ENCODE results near the gene CCR4. TPM values are rescaled to one million over a fixed set of nuclear protein-coding genes. Genes with fewer than 3 reads are reported as not detected.

Gene CCR4
- total and polyA plus RNA-seq, 7 donors: 0.03 to 0.10 TPM; not detected in 5

Other genes with a start within 250 kb of the CCR4 start
- not detected for gene TRIM71, start 133.6 kb upstream of the CCR4 start, total RNA-seq
- gene TRIM71, start 133.6 kb upstream of the CCR4 start, polyA plus RNA-seq: under 1 TPM in 1 of 3 donors, not detected in 2; 0.01 TPM
- gene GLB1, start 145.5 kb downstream of the CCR4 start, total RNA-seq: 10 to 100 TPM in 1 of 4 donors, 1 to 10 TPM in 3; 7.0 to 11.9 (median 9.0) TPM
- gene GLB1, start 145.5 kb downstream of the CCR4 start, polyA plus RNA-seq: 1 to 10 TPM; 4.0 to 7.0 (median 6.4) TPM
- 1 to 10 TPM; 1.7 to 2.6 (median 2.4) TPM for gene TMPPE, start 145.5 kb downstream of the CCR4 start, total RNA-seq
- gene TMPPE, start 145.5 kb downstream of the CCR4 start, polyA plus RNA-seq: 1 to 10 TPM in 1 of 3 donors, under 1 TPM in 2; 0.13 to 1.4 (median 0.57) TPM
- gene CRTAP, start 162.4 kb downstream of the CCR4 start, total RNA-seq: 10 to 100 TPM; 56.3 to 80.8 (median 76.3) TPM
- gene CRTAP, start 162.4 kb downstream of the CCR4 start, polyA plus RNA-seq: 10 to 100 TPM; 24.9 to 35.6 (median 31.2) TPM